Activated naive CD4-positive, alpha-beta T cell treated with anti-CD3 and anti-CD28 coated beads, Interleukin-2, amount 50 U/mL, for 24 hours (primary cell): ENCODE results near the gene RIPPLY2.

Experiments used
- H3K27ac Mint-ChIP-seq: one replicate; pipeline ENCODE4 v1.8.0; 2021; ENCODE audit warnings: mild to moderate bottlenecking, mixed read lengths
- H3K27me3 Mint-ChIP-seq: one replicate; pipeline ENCODE4 v1.8.0; 2021; ENCODE audit warnings: mixed read lengths
- H3K36me3 Mint-ChIP-seq: one replicate; pipeline ENCODE4 v1.8.0; 2021; ENCODE audit warnings: mixed read lengths
- H3K4me1 Mint-ChIP-seq: one replicate; pipeline ENCODE4 v1.8.0; 2021; ENCODE audit warnings: mixed read lengths
- H3K4me3 Mint-ChIP-seq: one replicate; pipeline ENCODE4 v1.8.0; 2021; ENCODE audit warnings: mild to moderate bottlenecking, mixed read lengths
- H3K9me3 Mint-ChIP-seq: one replicate; pipeline ENCODE4 v1.8.0; 2021; ENCODE audit warnings: mixed read lengths

The RIPPLY2 gene

GRCh38 chr6:83849610-83850009, 3.5 kb upstream of the RIPPLY2 start:
- Mint-ChIP-seq H3K4me1 (peaks cover 5% of the 10 kb centered on the region), H3K9me3 (no peaks in the 10 kb centered on the region), H3K36me3 (no peaks in the 10 kb centered on the region), H3K27me3 (peaks cover 45% of the 10 kb centered on the region), H3K27ac (no peak overlapping the region), H3K4me3 (no peak overlapping the region)

- Mint-ChIP-seq H3K27me3 (peaks cover 53% of the 10 kb centered on the region), H3K9me3 (no peaks in the 10 kb centered on the region), H3K27ac (no peak overlapping the region), H3K4me1 (peaks cover 5% of the 10 kb centered on the region), H3K4me3 (peak overlapping the region; percentile 24), H3K36me3 (no peaks in the 10 kb centered on the region)
These were observed 507 bp upstream of the RIPPLY2 start for GRCh38 chr6:83852528-83853177.

- Mint-ChIP-seq H3K27ac (no peak overlapping the region), H3K36me3 (no peaks in the 10 kb centered on the region), H3K27me3 (peaks cover 45% of the 10 kb centered on the region), H3K4me1 (peaks cover 14% of the 10 kb centered on the region), H3K9me3 (no peaks in the 10 kb centered on the region), H3K4me3 (peak overlapping the region; percentile 38)
These were observed 891 bp downstream of the RIPPLY2 start for GRCh38 chr6:83854001-83854501.

GRCh38 chr6:83854766-83855165, 1.6 kb downstream of the RIPPLY2 start:
- H3K27me3 Mint-ChIP-seq = peaks cover 40% of the 10 kb centered on the region
- H3K27ac Mint-ChIP-seq = no peak overlapping the region
- no peaks in the 10 kb centered on the region for H3K36me3 Mint-ChIP-seq
- H3K9me3 Mint-ChIP-seq = no peaks in the 10 kb centered on the region
- H3K4me1 Mint-ChIP-seq = peaks cover 17% of the 10 kb centered on the region
- H3K4me3 Mint-ChIP-seq = no peak overlapping the region

GRCh38 chr6:83859410-83860358, 6.5 kb downstream of the RIPPLY2 start, which contains the start of gene CYB5R4:
CYB5R4 (plus strand) TSS chr6:83859689; CDS start chr6:83859783, 94 bp downstream.
- Mint-ChIP-seq H3K4me3 (peak within 1 kb of the TSS; percentile 93), H3K27me3 (peaks cover 11% of the 10 kb centered on the region), H3K36me3 (peaks cover under 1% of the 10 kb centered on the region), H3K4me1 (peaks cover 37% of the 10 kb centered on the region), H3K9me3 (no peaks in the 10 kb centered on the region), H3K27ac (peak within 1 kb of the TSS; percentile 90)

GRCh38 chr6:83860359-83860755, 7.2 kb downstream of the RIPPLY2 start:
- Mint-ChIP-seq H3K9me3 (no peaks in the 10 kb centered on the region), H3K4me3 (peak overlapping the region; percentile 93), H3K27ac (peak overlapping the region; percentile 90), H3K27me3 (peaks cover 4% of the 10 kb centered on the region), H3K4me1 (peaks cover 37% of the 10 kb centered on the region), H3K36me3 (peaks cover 5% of the 10 kb centered on the region)

GRCh38 chr6:83860782-83861495, 7.8 kb downstream of the RIPPLY2 start:
- Mint-ChIP-seq H3K4me1 (peaks cover 37% of the 10 kb centered on the region), H3K9me3 (no peaks in the 10 kb centered on the region), H3K27me3 (no peaks in the 10 kb centered on the region), H3K27ac (peak overlapping the region; percentile 76), H3K36me3 (peaks cover 11% of the 10 kb centered on the region), H3K4me3 (peak overlapping the region; percentile 93)

GRCh38 chr6:83862776-83863471, 9.8 kb downstream of the RIPPLY2 start:
- Mint-ChIP-seq H3K4me1 (peaks cover 37% of the 10 kb centered on the region), H3K4me3 (no peak overlapping the region), H3K36me3 (peaks cover 26% of the 10 kb centered on the region), H3K27me3 (no peaks in the 10 kb centered on the region), H3K9me3 (peaks cover 7% of the 10 kb centered on the region), H3K27ac (no peak overlapping the region)

GRCh38 chr6:83867043-83867442, 13.9 kb downstream of the RIPPLY2 start:
- Mint-ChIP-seq H3K27ac (no peak overlapping the region), H3K27me3 (no peaks in the 10 kb centered on the region), H3K36me3 (peaks cover 40% of the 10 kb centered on the region), H3K9me3 (peaks cover 7% of the 10 kb centered on the region), H3K4me3 (no peak overlapping the region), H3K4me1 (peaks cover 24% of the 10 kb centered on the region)

- no peak overlapping the region for H3K27ac Mint-ChIP-seq
- H3K4me1 Mint-ChIP-seq = peaks cover 24% of the 10 kb centered on the region
- no peaks in the 10 kb centered on the region for H3K27me3 Mint-ChIP-seq
- peaks cover 41% of the 10 kb centered on the region for H3K36me3 Mint-ChIP-seq
- no peak overlapping the region for H3K4me3 Mint-ChIP-seq
- peaks cover 7% of the 10 kb centered on the region for H3K9me3 Mint-ChIP-seq
These were observed 14.5 kb downstream of the RIPPLY2 start for GRCh38 chr6:83867527-83868161.

GRCh38 chr6:83868639-83869038, 15.5 kb downstream of the RIPPLY2 start:
- Mint-ChIP-seq H3K4me3 (no peak overlapping the region), H3K27ac (no peak overlapping the region), H3K36me3 (peaks cover 43% of the 10 kb centered on the region), H3K27me3 (no peaks in the 10 kb centered on the region), H3K9me3 (peaks cover 7% of the 10 kb centered on the region), H3K4me1 (peaks cover 30% of the 10 kb centered on the region)

GRCh38 chr6:83870649-83871048, 17.5 kb downstream of the RIPPLY2 start:
- Mint-ChIP-seq H3K27me3 (no peaks in the 10 kb centered on the region), H3K4me1 (peaks cover 39% of the 10 kb centered on the region), H3K27ac (no peak overlapping the region), H3K36me3 (peaks cover 39% of the 10 kb centered on the region), H3K4me3 (no peak overlapping the region), H3K9me3 (peaks cover 7% of the 10 kb centered on the region)

- Mint-ChIP-seq H3K27ac (no peak overlapping the region), H3K4me3 (no peak overlapping the region), H3K4me1 (peaks cover 49% of the 10 kb centered on the region), H3K27me3 (no peaks in the 10 kb centered on the region), H3K36me3 (peaks cover 24% of the 10 kb centered on the region), H3K9me3 (no peaks in the 10 kb centered on the region)
These were observed 19.4 kb downstream of the RIPPLY2 start for GRCh38 chr6:83872386-83873118.

- Mint-ChIP-seq H3K9me3 (no peaks in the 10 kb centered on the region), H3K36me3 (peaks cover 15% of the 10 kb centered on the region), H3K4me1 (peaks cover 55% of the 10 kb centered on the region), H3K27me3 (no peaks in the 10 kb centered on the region), H3K4me3 (peak overlapping the region; percentile 1), H3K27ac (peak overlapping the region; percentile 38)
These were observed 20.7 kb downstream of the RIPPLY2 start for GRCh38 chr6:83873869-83874268.
